ENCODE measurements around the gene FOSL2.

DNA sequence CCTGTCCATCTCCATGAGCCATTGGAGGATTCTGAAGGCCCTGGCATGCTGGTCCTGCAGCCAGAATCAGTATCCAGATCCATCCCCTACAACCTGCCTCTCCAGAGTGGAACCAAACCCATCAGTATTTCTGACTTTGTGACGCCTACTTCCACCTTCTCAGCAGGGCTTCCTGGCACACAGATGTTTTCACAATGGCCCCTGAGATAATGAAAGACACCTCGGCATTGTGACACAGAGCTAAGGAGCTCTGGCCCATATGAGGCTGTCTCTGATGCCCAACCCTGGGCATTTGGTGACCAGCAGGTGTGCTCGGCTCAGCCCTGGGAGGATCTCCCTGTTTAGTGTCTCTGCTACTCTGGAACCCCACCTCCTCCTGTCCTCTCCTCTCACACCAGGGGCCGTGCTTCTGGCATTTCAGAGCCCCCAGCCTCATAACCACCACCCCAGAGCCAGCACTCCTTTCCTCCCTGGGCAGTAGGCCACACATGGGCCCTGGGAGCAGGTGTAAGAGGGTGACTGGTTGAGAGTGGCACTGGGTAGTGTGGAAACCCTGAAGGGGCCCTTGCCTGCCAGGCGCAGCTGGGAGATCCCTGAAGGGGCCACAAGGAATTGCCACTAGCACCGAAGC lies 38.2 kb downstream of the FOSL2 start:
- TF ChIP-seq CTCF (conservative IDR thresholded peaks at IDR 0.05; ENCODE audit: low read depth, low read length) (no peak), EZH2 (IDR thresholded peaks at IDR 0.05; ENCODE audit: low read length, unreplicated experiment) (no peak), EZH2phosphoT487 (IDR thresholded peaks at IDR 0.05; ENCODE audit: borderline replicate concordance, low read length) (no peak)

Data from PC-3 (cell line).